GM21390 (cell line): ENCODE measurements around the gene S100A1.
"Not testable (repeated sequence)": the region's sequence is repeated elsewhere in the genome, so short reads cannot be mapped to it uniquely, and the experiment has no call there.

ENCODE experiments used
- ATAC-seq: cut with Tn5 transposase; IDR thresholded peaks from one replicate; pipeline ENCODE4 v1.9.1; 2021; ENCODE audit not compliant: unreplicated experiment

S100A1 gene

DNA sequence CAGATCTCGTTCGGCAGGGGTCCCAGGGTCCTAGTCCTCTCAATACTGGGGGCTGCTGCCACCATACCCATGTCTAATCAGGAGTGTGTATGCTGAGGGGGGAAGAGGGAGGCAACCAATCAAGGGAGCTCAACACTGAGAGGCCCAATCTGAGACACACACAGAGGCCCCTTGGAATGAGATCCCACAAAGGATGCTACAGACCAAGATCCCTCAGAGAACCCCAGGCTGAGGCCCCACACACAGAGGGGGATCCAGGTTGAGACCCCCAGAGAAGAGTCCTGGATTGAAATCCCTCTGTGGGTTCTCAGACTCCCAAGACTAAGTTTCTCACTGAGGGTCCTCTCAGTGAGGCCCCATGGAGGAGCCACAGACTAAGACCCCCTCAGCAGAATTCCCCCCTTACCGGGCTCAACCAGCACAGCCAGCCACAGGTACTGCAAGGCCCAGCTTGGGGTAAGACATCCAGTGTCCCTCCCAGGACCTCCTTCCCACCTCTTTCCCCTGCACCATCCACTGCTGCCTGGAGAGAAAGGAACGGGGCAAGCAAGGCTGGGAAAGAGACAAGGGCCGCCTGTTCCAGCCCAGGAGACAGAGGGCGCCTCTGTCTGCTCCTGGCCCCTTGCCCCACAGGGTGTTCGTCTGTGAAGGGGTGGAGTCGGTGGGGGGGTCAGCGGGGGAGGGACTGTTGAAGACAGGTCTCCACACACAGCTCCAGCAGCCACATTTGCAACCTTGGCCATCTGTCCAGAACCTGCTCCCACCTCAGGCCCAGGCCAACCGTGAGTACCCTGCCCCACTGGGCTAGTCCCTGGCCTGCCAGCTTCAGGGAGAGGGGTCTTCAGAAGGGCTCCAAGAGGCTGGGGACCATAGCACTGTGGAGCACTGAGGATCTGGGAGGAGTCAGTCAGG, at the start of gene S100A1:
TSS of gene S100A1 (plus strand) at position 720 of the 912 bp plus-strand sequence. CDS start 2,088 bp downstream, outside the sequence.
- no peak for ATAC-seq

DNA sequence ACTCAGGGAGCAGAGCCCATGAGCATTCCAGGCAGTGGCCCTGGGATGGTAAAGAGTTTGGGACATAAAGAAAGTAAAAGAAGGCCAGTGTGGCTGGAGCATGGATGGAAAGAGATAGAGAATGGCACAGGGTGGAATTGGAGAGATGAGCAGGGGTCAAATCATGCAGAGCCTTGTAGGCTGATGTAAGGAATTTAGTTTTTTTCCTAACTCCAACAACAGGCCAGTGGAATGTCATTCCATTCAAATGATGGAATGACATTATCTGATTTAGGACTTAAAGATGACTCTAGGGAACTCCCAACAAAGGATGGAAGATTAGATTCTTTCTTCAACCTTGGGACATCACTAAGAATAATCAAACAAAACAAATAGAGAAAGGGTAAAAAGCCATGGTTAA, 49.7 kb upstream of the S100A1 start:
- ATAC-seq, result no peak

DNA sequence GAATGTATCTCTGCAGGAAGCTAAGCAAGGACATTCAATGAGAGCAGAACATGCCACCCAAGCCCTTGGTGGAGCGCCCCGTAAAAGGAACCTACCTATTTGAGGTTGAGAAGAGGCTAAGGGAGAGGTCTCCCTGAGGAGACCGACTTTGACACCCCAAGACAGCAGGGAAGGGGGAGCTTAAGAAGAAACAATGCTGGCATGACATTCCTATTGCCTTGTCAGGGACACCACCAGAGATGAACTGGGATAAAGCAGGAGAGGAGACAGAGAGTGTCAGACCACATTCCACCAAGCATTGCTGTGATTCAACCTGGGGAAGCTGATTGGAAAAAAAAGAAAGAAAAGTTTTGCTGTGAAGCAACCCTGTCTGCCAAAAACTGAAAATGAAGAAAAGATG, 49.3 kb upstream of the S100A1 start:
- ATAC-seq, result no peak

DNA sequence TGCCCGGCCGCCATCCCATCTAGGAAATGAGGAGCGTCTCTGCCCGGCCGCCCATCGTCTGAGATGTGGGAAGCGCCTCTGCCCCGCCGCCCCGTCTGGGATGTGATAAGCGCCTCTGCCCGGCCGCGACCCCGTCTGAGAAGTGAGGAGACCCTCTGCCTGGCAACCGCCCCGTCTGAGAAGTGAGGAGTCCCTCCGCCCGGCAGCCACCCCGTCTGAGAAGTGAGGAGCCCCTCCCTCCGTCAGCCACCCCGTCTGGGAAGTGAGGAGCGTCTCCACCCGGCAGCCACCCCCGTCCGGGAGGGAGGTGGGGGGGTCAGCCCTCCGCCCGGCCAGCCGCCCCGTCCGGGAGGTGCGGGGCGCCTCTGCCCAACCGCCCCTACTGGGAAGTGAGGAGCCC, 45.4 kb upstream of the S100A1 start:
- ATAC-seq, result not testable (repeated sequence)

DNA sequence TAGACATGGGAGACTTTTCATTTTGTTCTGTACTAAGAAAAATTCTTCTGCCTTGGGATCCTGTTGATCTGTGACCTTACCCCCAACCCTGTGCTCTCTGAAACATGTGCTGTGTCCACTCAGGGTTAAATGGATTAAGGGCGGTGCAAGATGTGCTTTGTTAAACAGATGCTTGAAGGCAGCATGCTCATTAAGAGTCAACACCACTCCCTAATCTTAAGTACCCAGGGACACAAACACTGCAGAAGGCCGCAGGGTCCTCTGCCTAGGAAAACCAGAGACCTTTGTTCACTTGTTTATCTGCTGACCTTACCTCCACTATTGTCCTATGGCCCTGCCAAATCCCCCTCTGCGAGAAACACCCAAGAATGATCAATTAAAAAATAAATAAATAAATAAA, 44.7 kb upstream of the S100A1 start:
- not testable (repeated sequence) for ATAC-seq

DNA sequence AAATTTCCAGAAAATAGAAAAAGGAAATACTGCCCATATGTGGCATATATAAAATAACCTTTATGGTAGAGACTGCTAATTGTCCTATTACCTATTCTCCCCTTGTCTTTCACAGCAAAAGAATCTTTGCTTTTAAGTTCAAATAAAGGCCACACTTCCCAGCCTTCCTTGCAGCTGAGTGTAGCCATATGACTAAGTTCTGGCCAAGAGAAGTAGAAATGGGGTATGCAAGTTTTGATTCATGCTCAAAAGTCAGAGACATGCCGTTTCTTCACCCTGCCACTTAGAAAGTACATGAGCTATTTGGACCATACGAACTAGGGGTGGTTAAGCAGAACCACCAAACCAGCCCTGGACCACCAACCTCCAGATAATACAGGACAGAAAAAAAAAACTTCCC, 44.3 kb upstream of the S100A1 start:
- no peak for ATAC-seq

DNA sequence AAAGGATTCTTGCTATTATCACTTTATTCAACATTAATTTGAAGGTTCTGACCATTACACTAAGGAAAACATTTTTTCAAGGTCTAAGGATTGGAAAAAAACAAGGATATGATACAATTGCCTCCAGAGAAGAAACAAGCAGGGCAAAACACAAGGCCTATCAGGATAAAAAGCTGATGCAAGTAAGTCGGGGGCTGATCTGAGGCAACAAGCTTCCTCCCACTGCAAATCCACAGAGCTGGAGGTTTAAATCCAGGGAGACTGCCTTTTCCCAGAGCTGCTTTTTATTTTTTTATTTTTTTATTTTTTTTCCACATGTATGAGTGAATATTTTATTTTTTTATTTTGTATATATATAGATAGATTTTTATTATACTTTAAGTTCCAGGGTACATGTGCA, 43.2 kb upstream of the S100A1 start:
- ATAC-seq, result no peak

DNA sequence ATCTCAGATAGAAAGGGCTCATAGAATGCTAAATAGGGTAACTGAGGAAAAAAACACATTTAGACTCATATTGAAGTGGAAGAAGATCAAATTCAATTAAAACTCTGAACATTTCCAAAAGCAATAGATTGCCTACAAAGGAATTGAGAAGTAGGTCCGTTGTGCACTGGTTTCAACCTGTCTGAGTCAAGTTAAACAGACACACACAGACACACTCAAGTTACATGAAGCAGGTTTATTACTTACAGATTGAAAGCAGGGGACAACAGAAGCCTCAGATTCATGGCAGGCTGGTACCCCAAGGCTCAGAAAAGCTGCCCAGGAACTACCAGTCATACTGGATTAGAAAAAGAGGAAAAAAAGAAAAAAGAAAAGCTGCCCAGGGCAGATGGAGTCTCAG, 41.9 kb upstream of the S100A1 start:
- ATAC-seq, result no peak

DNA sequence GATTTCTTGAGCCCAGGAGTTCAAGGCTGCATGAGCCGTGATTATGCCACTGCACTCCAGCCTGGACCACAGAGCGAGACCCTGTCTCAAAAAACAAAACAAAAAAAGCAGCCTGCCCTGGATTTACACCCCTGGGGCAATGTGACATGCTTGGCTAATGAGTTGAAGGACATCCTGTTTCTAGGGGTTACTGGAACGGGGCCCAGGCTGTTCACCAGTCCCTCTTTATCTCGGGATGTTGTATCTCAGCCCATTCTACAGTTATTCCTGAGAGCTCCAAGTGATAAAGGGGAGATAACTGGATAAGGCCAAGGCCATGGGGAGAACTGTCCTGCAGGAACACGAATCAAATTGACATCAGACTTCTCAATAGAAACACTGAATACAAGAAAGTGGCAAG, 40.9 kb upstream of the S100A1 start:
- no peak for ATAC-seq

DNA sequence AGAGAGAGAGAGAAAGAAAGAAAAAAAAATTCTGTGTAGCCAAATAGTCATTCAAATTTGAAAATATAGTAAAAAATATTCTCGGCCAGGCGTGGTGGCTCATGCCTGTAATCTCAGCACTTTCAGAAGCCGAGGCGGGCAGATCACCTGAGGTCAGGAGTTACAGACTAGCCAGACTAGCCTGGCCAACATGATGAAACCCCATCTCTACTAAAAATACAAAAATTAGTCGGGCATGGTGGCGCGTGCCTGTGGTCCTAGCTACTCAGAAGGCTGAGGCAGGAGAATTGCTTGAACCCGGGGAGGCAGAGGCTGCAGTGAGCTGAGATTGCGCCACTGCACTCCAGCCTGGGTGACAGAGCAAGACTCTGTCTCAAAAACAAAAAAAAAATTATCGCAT, 40.2 kb upstream of the S100A1 start:
- ATAC-seq, result not testable (repeated sequence)

DNA sequence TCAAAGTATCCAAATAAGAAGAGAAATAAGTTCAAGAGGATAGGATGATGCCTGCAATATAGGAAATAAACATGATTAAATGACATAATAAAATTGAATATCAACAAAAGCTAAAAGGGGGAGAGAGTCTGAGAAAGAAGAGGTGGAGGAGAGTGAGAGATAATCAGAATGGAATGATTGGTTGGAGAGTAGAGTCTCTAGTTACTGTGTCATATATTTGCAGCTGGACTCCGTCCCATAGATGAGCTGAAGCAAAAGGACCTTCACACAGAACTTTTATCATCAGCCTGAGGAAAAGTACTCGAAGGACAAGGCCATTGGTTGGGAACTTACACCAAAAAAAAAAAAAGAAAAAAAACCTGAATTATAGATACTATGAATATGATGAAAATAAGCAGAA, 39.8 kb upstream of the S100A1 start:
- no peak for ATAC-seq

DNA sequence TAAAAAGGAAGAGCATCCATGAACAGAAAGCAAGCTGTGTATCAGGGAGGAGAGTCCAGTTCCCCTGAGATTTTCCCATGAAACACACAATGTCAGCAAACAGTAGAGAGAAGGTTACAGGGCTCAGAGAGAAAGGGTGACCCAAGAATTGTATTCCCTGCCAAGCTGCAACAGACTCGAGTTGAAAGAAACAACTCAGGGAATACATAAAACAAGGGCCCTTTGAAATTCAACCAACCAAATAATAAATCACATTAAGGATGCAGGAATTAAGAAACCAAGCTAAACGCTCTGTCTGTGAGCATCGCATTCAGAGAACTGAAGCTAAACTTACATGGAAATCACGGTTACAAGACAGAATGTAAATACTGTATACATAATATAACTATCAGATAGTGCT, 35.5 kb upstream of the S100A1 start:
- no peak for ATAC-seq

DNA sequence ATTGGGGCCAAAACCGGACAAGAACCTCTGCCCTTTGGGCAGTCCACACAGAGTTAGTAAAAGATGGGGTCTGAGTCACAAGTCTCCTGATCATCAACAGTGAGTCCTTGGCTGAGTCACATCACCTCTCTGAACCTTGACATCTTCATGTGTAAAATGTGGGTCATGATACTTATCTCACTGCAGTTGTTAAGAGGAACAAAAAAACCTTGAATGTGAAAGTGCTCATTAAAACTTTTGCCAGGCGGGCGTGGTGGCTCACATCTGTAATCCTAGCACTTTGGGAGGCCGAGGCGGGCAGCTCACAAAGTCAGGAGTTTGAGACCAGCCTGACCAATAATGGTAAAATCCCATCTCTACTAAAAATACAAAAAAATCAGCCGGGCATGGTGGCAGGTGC, 31.0 kb upstream of the S100A1 start:
- no peak for ATAC-seq

DNA sequence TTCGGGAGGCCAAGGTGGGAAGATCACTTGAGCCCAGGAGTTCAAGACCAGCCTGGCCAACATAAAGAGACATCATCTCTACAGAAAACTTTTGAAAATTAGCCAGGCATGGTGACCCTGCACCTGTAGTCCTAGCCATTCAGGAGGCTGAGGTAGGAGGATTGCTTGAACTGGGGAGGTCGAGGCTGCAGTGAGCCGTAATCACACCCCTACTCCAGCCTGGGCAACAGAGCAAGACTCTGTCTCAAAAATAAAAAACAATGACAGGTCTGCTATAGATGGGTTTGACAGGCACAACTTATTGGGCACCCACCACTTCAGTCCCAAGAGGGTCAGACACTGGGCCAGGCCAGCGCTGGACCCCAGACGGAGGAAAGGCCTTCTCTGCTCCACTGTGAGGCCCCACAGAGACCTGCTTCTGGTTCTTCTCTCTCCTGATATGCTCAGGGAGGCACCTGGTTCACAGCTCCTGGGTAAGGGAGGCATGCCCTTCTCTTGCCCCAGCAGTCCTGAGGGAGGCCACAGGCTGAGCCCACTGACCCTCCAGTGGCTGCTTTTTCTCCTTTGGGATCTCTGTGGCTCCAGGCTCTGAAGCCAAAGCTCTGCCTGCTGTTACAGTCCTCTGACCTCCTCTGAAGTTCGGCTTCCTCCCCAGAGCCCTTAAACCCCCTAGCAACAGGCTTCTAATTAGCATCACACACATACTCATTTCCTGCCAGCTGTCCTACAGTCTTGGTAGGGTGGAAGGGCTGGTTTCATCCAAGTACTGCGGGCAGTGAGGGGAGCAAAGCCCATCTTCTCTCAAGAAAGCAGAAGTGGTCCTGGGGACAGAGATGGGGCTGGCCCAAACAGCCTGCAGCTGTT, 29.7 kb upstream of the S100A1 start:
- ATAC-seq, result peak; percentile 98

DNA sequence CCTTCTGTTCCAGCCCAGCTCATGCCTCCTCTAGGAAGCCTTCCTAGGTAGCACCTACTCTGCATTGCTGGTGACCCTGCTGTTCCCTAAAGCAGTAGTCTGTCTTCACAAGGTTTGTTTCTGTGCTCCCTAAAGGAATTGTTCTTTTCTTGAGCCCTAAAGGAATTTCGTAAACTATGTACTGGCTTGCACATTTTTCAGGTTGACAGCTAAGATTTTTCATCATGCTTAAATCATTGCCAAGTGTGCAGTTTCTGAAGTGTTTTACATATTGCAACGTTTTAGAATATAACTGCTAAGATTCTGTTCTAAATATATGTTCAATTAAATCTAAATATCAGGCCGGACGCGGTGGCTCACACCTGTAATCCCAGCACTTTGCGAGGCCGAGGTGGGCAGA, 28.4 kb upstream of the S100A1 start:
- no peak for ATAC-seq

DNA sequence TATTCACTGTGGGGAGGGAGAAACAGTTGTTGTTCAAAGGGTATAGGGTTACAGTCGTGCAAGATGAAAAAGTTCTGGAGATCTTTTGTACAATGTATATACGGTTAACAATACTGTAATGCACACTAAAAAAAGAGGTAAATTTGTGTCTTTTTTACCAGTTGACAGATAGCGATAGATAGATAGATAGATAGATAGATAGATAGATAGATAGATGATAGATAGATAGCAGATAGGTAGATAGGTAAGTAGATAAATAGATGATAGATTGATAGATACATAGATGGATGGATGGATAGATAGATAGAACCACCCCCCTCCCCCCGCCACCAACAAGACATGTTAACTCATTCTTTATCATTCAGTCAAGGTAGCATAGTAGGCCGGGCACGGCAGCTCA, 25.5 kb upstream of the S100A1 start:
- ATAC-seq, result no peak

DNA sequence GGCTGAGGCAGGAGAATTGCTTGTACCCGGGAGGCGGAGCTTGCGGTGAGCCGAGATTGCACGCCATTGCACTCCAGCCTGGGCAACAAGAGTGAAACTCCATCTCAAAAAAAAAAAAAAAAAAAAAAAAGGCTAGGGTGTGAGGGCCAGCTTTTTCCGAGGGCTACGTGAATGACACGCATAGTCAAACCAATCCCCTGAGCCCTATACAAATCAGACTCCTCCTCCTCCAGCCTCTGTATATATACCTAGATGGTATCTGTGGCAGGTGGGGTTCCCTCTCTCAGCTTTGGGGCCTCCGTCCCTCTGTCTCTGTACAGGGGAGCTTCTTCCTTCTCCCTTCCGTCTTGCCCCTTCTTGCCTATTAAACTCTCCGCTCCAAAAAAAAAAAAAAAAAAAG, 22.0 kb upstream of the S100A1 start:
- no peak for ATAC-seq

DNA sequence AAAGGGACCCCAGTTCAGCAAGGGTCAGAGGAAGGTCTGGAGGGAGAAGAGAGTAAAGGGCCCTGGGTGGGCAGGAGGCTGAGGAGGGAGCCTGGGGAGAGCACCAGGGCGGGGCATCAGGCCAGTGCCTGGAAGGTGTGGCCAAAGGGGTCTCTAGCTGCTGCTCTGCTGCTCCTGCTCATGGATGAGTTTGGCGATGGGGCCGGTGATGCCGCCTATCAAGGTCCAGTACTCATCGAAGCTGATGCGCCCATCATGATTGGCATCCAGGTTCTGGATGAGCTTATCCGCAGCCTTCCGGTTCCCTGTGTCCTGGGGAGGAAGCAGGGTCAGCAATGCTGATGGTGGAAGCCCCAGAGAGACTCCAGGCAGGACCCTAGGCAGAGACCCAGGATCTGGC, 20.9 kb upstream of the S100A1 start:
- no peak for ATAC-seq

DNA sequence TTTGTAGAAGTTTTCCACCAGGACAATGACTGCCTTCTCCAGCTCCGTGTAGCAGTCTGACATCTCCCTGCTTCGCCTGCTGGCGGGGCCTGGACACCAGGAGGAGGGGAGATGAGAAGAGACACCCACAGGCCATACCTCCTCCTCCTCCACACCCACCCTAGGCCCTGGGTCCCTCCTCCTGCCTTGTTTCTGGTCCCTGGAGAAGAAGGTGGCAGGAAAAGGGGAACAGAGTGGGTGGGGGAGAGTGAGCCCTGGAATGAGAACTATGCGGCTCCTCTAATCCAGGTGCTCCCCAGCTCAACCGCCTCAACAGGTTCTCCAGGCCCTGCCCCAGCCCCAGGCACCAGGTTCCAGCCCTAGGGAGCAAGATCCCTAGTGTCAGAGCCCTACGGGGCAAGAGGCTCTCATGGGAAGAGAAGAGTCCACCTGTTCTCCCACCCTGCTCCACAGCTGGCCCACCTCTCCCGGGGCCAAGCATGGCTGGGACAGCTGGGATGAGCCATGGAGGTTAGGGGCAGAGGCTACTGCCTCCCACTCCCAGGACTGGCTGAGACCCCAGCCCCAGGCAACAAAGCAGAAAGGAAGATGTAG, 20.0 kb upstream of the S100A1 start:
- ATAC-seq, result no peak

DNA sequence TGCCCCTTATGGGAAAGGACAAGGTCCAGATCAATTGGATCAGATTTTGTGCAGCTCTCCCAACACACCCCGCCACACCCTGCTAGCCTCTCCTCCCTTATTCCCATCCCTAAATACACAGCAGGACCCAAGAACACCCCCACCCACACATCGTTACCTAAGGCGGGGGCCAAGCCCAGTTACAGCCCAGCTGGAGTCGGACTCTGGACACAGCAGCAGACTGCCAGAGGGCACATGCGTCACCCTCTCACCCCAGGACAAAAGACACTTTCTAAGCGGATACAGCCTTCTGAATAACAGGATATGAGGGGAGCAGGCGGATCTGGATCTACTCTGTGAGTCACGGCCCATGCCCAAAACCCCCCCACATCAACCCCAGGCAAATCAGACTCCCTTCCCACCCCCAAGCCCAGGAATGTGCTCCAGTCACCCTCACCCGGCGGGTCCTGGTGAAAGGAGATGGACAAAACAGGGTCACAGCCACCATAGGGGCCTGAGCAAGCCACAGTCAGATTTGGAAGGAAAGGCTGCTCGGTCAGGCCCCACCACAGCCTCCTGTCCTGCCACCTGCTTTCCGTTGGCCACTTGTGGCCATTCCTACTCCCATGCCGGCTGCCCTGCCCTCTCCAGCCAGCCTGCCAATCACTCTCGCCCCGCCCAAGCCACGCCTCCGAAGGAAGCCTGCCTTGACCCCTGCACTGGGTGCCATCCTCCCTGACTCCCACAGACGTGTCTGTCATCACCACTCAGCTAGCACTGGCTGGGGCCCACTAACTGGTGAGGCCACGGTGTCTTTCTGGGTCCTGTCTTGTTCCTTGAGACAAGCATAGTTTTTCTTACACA, 19.3 kb upstream of the S100A1 start:
- no peak for ATAC-seq

DNA sequence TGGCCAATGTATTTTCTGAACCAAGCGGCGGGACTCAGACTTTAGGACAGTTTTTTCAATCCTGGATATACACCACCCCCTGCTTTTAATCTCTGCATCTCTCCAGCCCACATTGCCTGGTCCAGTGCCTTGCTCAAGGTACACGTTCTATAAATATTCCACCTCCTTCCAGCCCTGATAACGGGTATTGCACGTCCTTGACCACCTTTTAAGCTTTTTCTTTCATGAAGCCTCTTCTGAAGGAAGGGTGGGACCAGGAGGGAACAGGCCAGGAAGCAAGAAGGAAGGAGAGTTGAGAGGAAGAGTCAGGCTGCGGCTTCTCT, 18.7 kb upstream of the S100A1 start:
- no peak for ATAC-seq
